ENCODE results near the gene MGAT4A.

DNA sequence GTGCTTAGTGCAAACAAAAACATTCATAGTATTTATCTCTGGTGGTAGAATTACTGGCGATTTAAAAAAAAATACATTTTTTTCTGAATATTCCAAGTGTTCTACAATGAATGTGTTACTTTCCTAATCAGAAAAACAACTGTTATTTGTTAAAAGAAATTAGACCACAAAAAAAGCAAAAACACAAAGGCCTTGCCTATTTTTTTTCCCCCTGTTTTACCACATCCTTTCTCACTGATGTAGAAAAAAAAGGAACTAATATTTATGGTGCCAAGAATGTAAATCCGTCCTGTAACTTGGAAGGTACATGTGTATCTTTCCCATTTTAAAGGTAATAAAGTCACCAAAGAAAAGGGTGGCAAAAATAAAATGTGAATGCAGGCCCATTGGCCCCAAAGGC lies 28.4 kb upstream of the MGAT4A start:
- TF ChIP-seq POLR2AphosphoS5 (IDR thresholded peaks at IDR 0.05; ENCODE audit: low read depth, low read length): no peak
- no peak for TF ChIP-seq POLR2A (IDR thresholded peaks at IDR 0.05; ENCODE audit: low read depth, low read length)
- TF ChIP-seq TAF1 (IDR thresholded peaks at IDR 0.05; ENCODE audit: low read depth, low read length): no peak
- no peak for TF ChIP-seq PAX5 (IDR thresholded peaks at IDR 0.05; ENCODE audit: insufficient read depth, low read length, severe bottlenecking)
- TF ChIP-seq POU2F2 (IDR thresholded peaks at IDR 0.05; ENCODE audit: low read depth, low read length): no peak
- TF ChIP-seq SPI1 (IDR thresholded peaks at IDR 0.05; ENCODE audit: low read depth, low read length): no peak

Measured in GM12891 (cell line).